ENCODE results near the gene SLC35F1.

Gene SLC35F1

DNA sequence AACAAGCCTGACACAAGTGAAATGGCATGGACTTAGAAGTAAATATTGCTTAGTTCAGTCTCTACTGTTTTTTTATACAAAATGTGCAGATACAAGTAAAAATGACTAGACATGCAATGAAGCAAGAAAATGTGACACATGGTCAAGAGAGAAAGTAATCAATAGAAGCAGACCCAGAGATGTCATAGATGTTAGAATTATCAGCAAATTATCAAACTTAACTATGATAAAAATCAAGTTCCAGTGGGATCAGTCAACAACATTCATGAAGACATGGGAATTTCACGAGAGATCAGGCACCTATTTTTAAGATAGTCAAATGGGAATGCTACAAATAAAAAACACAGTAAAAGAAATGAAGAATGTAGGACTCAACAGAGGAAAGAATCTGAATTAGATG is 267.0 kb downstream of the SLC35F1 start:
- DNase-seq (ENCODE audit: extremely low spot score), result no peak
- ChIA-PET POLR2A (no interaction called here), CTCF (no interaction called here)
- TF ChIP-seq LEF1 (IDR thresholded peaks at IDR 0.05; ENCODE audit: borderline replicate concordance) (no peak), FOXK2 (IDR thresholded peaks at IDR 0.05) (no peak), ZNF384 (IDR thresholded peaks at IDR 0.05) (no peak), SUZ12 (IDR thresholded peaks at IDR 0.05) (no peak), ARNT (IDR thresholded peaks at IDR 0.05) (no peak), L3MBTL2 (conservative IDR thresholded peaks at IDR 0.05) (no peak), HDGF (IDR thresholded peaks at IDR 0.05; ENCODE audit: borderline replicate concordance) (no peak), BHLHE40 (IDR thresholded peaks at IDR 0.05; ENCODE audit: borderline replicate concordance) (no peak), TARDBP (IDR thresholded peaks at IDR 0.05) (no peak), FOXA1 (IDR thresholded peaks at IDR 0.05) (no peak), NFRKB (IDR thresholded peaks at IDR 0.05) (no peak), SP1 (IDR thresholded peaks at IDR 0.05) (no peak)
- TF ChIP-seq, protein P1, sequence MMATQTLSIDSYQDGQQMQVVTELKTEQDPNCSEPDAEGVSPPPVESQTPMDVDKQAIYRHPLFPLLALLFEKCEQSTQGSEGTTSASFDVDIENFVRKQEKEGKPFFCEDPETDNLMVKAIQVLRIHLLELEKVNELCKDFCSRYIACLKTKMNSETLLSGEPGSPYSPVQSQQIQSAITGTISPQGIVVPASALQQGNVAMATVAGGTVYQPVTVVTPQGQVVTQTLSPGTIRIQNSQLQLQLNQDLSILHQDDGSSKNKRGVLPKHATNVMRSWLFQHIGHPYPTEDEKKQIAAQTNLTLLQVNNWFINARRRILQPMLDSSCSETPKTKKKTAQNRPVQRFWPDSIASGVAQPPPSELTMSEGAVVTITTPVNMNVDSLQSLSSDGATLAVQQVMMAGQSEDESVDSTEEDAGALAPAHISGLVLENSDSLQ (IDR thresholded peaks at IDR 0.05), result no peak

DNA sequence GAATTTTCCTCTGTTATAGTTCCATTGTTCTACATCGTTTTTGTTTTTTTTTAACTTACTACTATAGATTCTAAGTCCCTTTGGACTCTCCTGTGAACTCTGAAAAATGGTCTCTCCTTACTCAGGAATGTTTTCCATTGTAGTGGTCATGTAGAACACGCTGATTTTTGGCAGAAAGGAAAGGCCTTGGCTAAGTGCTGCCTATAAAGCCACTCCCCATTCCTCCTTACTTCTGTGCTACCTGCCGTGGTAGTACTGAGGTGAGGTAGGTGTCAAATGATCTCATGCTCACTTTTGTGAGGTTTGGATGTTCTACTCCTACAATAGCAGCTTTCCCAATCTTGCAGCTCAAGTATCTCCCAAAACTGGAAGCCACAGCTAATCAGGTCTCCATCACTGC is 270.7 kb downstream of the SLC35F1 start:
- CTCF ChIA-PET, result no interaction called here
- POLR2A ChIA-PET, result no interaction called here
- TF ChIP-seq NFRKB (IDR thresholded peaks at IDR 0.05) (no peak), ELF4 (IDR thresholded peaks at IDR 0.05) (no peak), SUZ12 (IDR thresholded peaks at IDR 0.05) (no peak), CTBP1 (IDR thresholded peaks at IDR 0.05; ENCODE audit: borderline replicate concordance) (no peak), BHLHE40 (IDR thresholded peaks at IDR 0.05; ENCODE audit: borderline replicate concordance) (no peak), FOXA1 (IDR thresholded peaks at IDR 0.05) (no peak), HDGF (IDR thresholded peaks at IDR 0.05; ENCODE audit: borderline replicate concordance) (no peak), FOXM1 (IDR thresholded peaks at IDR 0.05; ENCODE audit: borderline replicate concordance) (no peak)
- DNase-seq (ENCODE audit: extremely low spot score), result no peak

DNA sequence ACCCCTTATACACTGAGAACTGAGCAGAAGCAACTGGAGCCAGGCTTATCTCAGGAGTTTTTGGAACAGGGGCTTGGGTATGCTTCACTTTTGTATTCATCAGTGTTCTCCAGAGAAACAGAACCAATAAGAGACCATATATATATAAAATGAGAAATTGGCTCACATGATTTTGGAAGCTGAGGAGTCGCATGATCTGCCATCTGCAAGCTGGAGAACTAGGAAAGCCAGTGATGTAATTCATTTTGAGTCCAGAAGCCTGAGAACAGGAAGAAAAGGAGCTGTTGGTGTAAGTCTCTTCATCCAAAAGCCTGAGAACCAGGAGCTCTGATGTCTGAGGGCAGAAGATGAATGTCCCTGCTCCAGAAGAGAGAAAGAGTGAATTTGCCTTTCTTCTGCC is 272.0 kb downstream of the SLC35F1 start:
- TF ChIP-seq ELF4 (IDR thresholded peaks at IDR 0.05) (no peak), LEF1 (IDR thresholded peaks at IDR 0.05; ENCODE audit: borderline replicate concordance) (no peak), FOXK2 (IDR thresholded peaks at IDR 0.05) (no peak), SUZ12 (IDR thresholded peaks at IDR 0.05) (no peak), ARNT (IDR thresholded peaks at IDR 0.05) (no peak), FOXM1 (IDR thresholded peaks at IDR 0.05; ENCODE audit: borderline replicate concordance) (no peak), HDGF (IDR thresholded peaks at IDR 0.05; ENCODE audit: borderline replicate concordance) (no peak), NFRKB (IDR thresholded peaks at IDR 0.05) (no peak)
- CTCF ChIA-PET, result no interaction called here
- POLR2A ChIA-PET, result no interaction called here
- DNase-seq (ENCODE audit: extremely low spot score), result no peak

DNA sequence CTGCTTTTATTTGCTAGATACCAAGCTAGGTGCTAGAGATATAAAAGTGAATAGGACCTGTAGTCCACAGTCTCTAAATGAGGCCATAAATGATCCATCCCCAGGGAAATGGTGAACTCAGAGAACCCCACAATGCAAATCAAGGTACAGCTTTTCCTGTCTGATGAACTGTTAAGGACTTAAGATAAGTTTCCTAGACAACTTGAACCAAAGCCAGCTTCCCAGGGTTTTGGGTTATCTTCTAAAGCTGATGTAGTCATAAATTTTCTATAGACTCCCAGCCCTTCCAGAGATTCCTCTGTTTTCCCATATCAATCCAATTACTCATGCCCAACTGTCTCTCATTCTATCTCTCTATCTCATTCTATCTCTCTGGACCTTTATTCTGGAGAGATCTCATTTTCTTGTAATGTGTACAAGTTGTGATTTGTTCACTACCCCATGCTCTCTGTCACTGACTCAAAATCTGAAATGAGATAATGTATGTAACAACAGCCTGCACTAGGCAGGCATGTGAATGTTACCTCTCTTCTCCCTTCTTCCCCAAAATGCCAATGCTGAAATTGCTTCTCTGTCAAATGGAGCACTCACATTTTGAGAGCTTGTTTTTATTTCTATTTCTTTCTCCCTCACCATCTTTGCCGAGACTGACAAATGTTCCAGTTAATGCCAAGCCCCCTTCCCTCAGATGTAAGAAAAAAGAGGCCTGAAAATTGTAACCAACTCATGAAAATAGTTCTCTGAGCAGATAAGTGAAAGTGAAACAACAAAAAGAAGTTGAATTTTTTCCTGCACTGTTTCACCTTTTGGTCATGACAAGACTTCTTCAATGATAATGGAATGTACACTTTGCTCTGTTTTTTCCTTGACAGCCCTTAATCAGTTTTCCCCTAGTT is 279.9 kb downstream of the SLC35F1 start:
- POLR2A ChIA-PET, result no interaction called here
- CTCF ChIA-PET, result no interaction called here
- no peak for DNase-seq (ENCODE audit: extremely low spot score)
- no peak for TF ChIP-seq CTBP1 (IDR thresholded peaks at IDR 0.05; ENCODE audit: borderline replicate concordance)
- TF ChIP-seq L3MBTL2 (conservative IDR thresholded peaks at IDR 0.05), result no peak
- no peak for TF ChIP-seq ELF4 (IDR thresholded peaks at IDR 0.05)
- TF ChIP-seq LEF1 (IDR thresholded peaks at IDR 0.05; ENCODE audit: borderline replicate concordance), result no peak
- no peak for TF ChIP-seq BHLHE40 (IDR thresholded peaks at IDR 0.05; ENCODE audit: borderline replicate concordance)
- TF ChIP-seq HDGF (IDR thresholded peaks at IDR 0.05; ENCODE audit: borderline replicate concordance), result no peak
- no peak for TF ChIP-seq SP1 (IDR thresholded peaks at IDR 0.05)
- no peak for TF ChIP-seq SUZ12 (IDR thresholded peaks at IDR 0.05)
- TF ChIP-seq NFRKB (IDR thresholded peaks at IDR 0.05), result no peak
- TF ChIP-seq ZNF384 (IDR thresholded peaks at IDR 0.05), result no peak
- TF ChIP-seq, protein P1 (IDR thresholded peaks at IDR 0.05), result no peak
- TF ChIP-seq FOXA1 (IDR thresholded peaks at IDR 0.05), result no peak
- TF ChIP-seq FOXK2 (IDR thresholded peaks at IDR 0.05), result no peak
- no peak for TF ChIP-seq TARDBP (IDR thresholded peaks at IDR 0.05)

DNA sequence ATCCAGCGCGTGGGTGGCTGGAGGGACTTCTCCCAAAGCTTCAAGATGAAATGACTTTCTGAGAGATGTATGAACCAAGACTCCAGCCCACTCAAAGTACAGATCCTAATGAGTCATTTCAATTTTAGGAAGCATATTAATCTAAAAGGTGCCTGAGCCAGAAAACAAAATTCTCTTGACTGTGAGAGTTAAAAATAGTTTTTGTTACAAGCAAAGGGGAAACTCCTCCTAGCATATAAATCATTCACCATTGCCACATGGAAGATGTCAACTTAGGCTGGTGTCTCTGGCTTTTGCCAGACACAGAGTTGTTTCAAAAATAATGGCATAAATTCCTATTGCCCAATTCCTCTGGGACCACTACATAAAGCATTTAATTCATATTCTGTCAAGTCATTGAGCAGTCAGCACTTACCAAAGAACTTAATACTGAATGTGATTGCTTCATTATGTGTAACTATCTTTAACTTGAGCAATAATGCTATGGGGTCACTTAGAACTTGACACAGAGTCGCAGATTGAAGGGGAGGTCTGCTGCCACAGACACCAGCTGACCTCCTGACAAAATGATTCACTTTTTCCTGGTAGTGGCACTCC is 280.6 kb downstream of the SLC35F1 start:
- TF ChIP-seq ELF4 (IDR thresholded peaks at IDR 0.05), result no peak
- no peak for TF ChIP-seq LEF1 (IDR thresholded peaks at IDR 0.05; ENCODE audit: borderline replicate concordance)
- no peak for TF ChIP-seq SUZ12 (IDR thresholded peaks at IDR 0.05)
- TF ChIP-seq TARDBP (IDR thresholded peaks at IDR 0.05), result no peak
- TF ChIP-seq NFRKB (IDR thresholded peaks at IDR 0.05), result no peak
- no peak for TF ChIP-seq L3MBTL2 (conservative IDR thresholded peaks at IDR 0.05)
- no peak for TF ChIP-seq SP1 (IDR thresholded peaks at IDR 0.05)
- TF ChIP-seq, protein P1 (IDR thresholded peaks at IDR 0.05), result no peak
- CTCF ChIA-PET, result no interaction called here
- POLR2A ChIA-PET, result no interaction called here
- DNase-seq (ENCODE audit: extremely low spot score), result no peak

DNA sequence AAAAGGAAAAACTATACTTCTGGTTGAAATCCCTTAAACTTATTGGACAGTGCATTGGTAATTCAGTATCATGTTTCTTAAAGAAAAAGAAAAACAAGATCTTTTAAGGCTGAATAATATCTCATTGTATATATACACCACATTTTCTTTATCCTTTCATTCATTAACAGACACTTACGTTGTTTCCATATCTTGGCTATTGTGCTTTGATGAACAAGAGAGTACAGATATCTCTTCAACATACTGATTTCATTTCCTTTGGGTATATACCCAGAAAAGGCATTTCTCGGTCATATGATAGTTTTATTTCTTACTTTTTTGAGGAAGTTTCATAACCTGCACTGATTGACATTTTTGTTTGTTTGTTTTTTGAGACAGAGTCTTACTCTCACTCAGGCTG is 281.5 kb downstream of the SLC35F1 start:
- ChIA-PET POLR2A (no interaction called here), CTCF (no interaction called here)
- no peak for DNase-seq (ENCODE audit: extremely low spot score)
- TF ChIP-seq FOXA1 (IDR thresholded peaks at IDR 0.05) (no peak), SP1 (IDR thresholded peaks at IDR 0.05) (no peak), ELF4 (IDR thresholded peaks at IDR 0.05) (no peak), CTBP1 (IDR thresholded peaks at IDR 0.05; ENCODE audit: borderline replicate concordance) (no peak)
- TF ChIP-seq, protein P1 (IDR thresholded peaks at IDR 0.05), result no peak
